ENCODE results near the gene STAB2. TPM values are rescaled to one million over a fixed set of nuclear protein-coding genes. Genes with fewer than 3 reads are reported as not detected.

STAB2 gene
- total RNA-seq, 1 donor from 2014 or later = 0.03 TPM

DNA sequence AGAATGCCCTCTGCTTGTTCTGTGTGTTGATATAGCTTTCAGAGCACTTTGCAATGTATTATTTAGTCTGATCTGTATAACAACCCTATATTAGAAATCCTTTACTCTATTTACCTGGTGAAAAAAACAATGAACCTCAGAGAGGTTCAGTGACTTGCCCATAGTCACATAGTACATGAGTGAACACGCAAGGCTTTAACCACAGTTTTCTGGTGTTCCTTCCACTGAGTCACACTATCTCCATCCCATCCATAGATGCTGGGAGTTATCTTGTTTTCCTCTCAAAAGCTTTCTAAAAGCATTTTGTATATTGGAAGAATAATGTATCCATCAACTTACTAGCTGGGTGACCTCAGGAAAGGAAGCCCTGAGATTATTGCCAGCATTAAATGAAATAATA, 149.5 kb downstream of the STAB2 start:
- Histone ChIP-seq H3K4me1 (peaks cover 4% of the 10 kb centered on the region), H3K27me3 (ENCODE audit: low read depth) (no peaks in the 10 kb centered on the region), H3K4me3 (no peak overlapping the region), H3K36me3 (no peaks in the 10 kb centered on the region), H3K27ac (replicated peaks) (no peak overlapping the region), H3K9me3 (replicated peaks) (peaks cover 4% of the 10 kb centered on the region)
- no peak for DNase-seq
- intact Hi-C loops (cut with micrococcal nuclease) = no loop called here
- TF ChIP-seq, protein P1, sequence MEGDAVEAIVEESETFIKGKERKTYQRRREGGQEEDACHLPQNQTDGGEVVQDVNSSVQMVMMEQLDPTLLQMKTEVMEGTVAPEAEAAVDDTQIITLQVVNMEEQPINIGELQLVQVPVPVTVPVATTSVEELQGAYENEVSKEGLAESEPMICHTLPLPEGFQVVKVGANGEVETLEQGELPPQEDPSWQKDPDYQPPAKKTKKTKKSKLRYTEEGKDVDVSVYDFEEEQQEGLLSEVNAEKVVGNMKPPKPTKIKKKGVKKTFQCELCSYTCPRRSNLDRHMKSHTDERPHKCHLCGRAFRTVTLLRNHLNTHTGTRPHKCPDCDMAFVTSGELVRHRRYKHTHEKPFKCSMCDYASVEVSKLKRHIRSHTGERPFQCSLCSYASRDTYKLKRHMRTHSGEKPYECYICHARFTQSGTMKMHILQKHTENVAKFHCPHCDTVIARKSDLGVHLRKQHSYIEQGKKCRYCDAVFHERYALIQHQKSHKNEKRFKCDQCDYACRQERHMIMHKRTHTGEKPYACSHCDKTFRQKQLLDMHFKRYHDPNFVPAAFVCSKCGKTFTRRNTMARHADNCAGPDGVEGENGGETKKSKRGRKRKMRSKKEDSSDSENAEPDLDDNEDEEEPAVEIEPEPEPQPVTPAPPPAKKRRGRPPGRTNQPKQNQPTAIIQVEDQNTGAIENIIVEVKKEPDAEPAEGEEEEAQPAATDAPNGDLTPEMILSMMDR (IDR thresholded peaks at IDR 0.05; ENCODE audit: borderline replicate concordance) = no peak

DNA sequence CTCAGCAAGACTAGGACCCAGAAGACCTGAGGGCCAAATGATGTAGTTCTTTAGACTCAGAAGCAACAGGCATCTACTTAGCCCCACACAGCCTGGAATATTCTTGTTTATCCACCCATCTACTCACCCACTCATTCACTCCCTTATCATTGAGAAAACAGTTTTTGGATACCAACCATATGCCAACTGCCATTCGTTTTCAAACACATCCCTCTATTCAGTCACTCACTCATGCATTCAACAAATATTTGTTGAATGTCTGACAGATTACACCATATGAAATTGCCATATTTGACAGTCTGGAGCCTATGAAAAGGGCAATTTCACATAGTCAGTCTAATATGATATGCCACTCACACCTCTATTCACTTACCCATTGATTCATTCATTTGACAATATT, 150.8 kb downstream of the STAB2 start:
- Histone ChIP-seq H3K27me3 (ENCODE audit: low read depth) (no peaks in the 10 kb centered on the region), H3K9me3 (replicated peaks) (no peaks in the 10 kb centered on the region), H3K4me1 (peaks cover 14% of the 10 kb centered on the region), H3K27ac (replicated peaks) (no peak overlapping the region), H3K36me3 (no peaks in the 10 kb centered on the region), H3K4me3 (no peak overlapping the region)
- intact Hi-C loops (cut with micrococcal nuclease) = no loop called here
- TF ChIP-seq, protein P1 (IDR thresholded peaks at IDR 0.05; ENCODE audit: borderline replicate concordance) = no peak
- DNase-seq = no peak

DNA sequence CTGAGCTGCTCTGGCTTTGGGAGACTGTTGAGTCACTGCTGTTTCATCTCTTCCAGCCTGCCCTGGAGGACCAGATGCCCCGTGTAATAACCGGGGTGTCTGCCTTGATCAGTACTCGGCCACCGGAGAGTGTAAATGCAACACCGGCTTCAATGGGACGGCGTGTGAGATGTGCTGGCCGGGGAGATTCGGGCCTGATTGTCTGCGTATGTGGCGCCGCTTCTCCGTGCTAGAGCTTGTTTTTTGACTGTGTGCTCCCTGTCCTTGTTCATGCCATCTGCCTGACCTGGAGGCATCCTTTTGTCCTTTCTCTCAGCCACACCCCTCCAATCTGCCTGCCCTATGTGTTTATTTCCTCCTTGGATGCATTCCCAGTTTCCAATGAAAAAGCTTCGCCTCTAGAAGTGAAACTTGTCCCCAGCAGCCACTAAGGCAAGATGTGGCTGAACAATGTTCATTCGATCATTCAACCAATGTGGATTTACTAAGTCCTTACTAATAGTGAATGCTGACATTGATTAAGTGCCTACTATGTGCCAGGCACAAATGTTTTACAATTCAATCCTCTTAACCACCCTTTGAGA, 155.4 kb downstream of the STAB2 start:
- H3K27ac ChIP-seq (replicated peaks) = peak overlapping the region; percentile 63
- DNase-seq = no peak
- intact Hi-C loops (cut with micrococcal nuclease) = no loop called here

DNA sequence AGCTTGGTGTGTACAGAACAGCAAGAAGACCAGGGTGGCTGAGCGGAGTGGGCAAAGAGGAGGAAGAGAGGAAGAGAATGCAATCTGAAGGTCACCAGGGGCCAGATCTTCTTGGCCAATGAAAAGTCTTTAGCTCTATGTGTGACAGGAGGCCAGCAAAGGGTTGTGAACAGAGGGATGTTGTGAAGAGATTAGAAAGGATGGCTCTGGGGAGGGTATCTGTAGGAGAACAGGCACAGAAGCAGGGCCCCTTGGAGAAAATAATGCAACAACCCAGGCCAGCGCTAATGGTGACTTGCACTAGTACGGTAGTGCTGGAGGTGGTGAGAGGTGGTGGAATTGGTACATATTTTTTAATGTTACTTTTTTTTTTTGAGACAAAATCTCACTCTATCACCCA, 156.7 kb downstream of the STAB2 start:
- H3K27me3 ChIP-seq (ENCODE audit: low read depth) = no peaks in the 10 kb centered on the region
- intact Hi-C loops (cut with micrococcal nuclease) = no loop called here
- no peak overlapping the region for H3K4me3 ChIP-seq
- H3K9me3 ChIP-seq (replicated peaks) = no peaks in the 10 kb centered on the region
- no peak for DNase-seq
- peaks cover 14% of the 10 kb centered on the region for H3K4me1 ChIP-seq
- H3K36me3 ChIP-seq = no peaks in the 10 kb centered on the region
- TF ChIP-seq, protein P1 (IDR thresholded peaks at IDR 0.05; ENCODE audit: borderline replicate concordance) = no peak
- H3K27ac ChIP-seq (replicated peaks) = no peak overlapping the region

More for the DNA sequence above, 155.4 kb downstream of the STAB2 start:
- peaks cover 14% of the 10 kb centered on the region for H3K4me1 ChIP-seq
- TF ChIP-seq, protein P1 (IDR thresholded peaks at IDR 0.05; ENCODE audit: borderline replicate concordance) = no peak
- H3K9me3 ChIP-seq (replicated peaks) = no peaks in the 10 kb centered on the region
- peak overlapping the region; percentile 9 for H3K4me3 ChIP-seq
- H3K36me3 ChIP-seq = no peaks in the 10 kb centered on the region
- no peaks in the 10 kb centered on the region for H3K27me3 ChIP-seq (ENCODE audit: low read depth)

DNA sequence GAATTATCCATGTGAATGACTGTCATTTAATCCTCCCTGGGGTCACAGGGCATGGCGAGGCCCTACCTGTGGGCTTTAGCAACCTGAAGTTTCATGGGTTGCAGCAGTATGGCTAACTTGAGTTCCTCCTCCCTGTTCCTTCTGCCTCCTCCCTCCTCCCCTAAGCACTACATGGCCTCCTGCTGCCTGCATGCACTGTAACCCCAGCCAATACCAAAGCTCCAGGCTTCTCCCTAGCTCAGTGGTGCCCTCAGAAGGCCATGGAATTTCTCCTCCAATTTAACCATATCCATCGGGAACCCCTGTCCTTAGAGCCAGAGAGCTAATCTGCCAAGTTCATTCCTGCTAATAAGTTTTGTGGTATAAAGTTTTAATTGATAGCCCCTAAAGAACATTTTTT, 158.9 kb downstream of the STAB2 start:
- no peaks in the 10 kb centered on the region for H3K27me3 ChIP-seq (ENCODE audit: low read depth)
- no peaks in the 10 kb centered on the region for H3K36me3 ChIP-seq
- no peak for DNase-seq
- peaks cover 10% of the 10 kb centered on the region for H3K4me1 ChIP-seq
- no peak overlapping the region for H3K4me3 ChIP-seq
- intact Hi-C loops (cut with micrococcal nuclease) = no loop called here
- H3K9me3 ChIP-seq (replicated peaks) = no peaks in the 10 kb centered on the region
- no peak overlapping the region for H3K27ac ChIP-seq (replicated peaks)
- TF ChIP-seq, protein P1 (IDR thresholded peaks at IDR 0.05; ENCODE audit: borderline replicate concordance) = peak; percentile 35
